HEK293T (cell line): Measurements from ENCODE around the gene NPAS3.

Experiments used
- CTCF ChIA-PET: fragments of 350-600 bp; formaldehyde crosslinking; extraction: SDS; loops from one replicate; lab custom pipeline; 2021; ENCODE audit warnings: antibody characterized with exemption, inconsistent platforms; lab: Yijun Ruan, JAX
- POLR2A ChIA-PET: fragments of 350-600 bp; formaldehyde crosslinking; extraction: SDS; loops from one replicate; lab custom pipeline; 2020; ENCODE audit warnings: antibody characterized with exemption, inconsistent platforms; lab: Yijun Ruan, JAX
- DNase-seq: peaks from one replicate; pipeline ENCODE4 v3.0.0; 2012; ENCODE audit warnings: mixed read lengths; ENCODE audit errors: extremely low spot score
- ARNT ChIP-seq: fragments of 450-650 bp; IDR thresholded peaks from 2 replicates; pipeline ENCODE4 v1.6.1; 2017; ENCODE audit warnings: mild to moderate bottlenecking
- BHLHE40 ChIP-seq: fragments of 450-650 bp; IDR thresholded peaks from 2 replicates; pipeline ENCODE4 v1.6.1; 2016; ENCODE audit warnings: mild to moderate bottlenecking, moderate library complexity, borderline replicate concordance
- CTBP1 ChIP-seq: fragments of 450-650 bp; IDR thresholded peaks from 2 replicates; pipeline ENCODE4 v1.6.1; 2016; ENCODE audit warnings: borderline replicate concordance
- ELF4 ChIP-seq: fragments of 450-650 bp; IDR thresholded peaks from 2 replicates; pipeline ENCODE4 v1.6.1; 2017; ENCODE audit warnings: antibody characterized with exemption
- FOXA1 ChIP-seq: fragments of 450-650 bp; IDR thresholded peaks from 2 replicates; pipeline ENCODE4 v1.6.1; 2016; ENCODE audit warnings: mild to moderate bottlenecking
- FOXK2 ChIP-seq: fragments of 450-650 bp; IDR thresholded peaks from 2 replicates; pipeline ENCODE4 v1.6.1; 2016; ENCODE audit warnings: mild to moderate bottlenecking
- FOXM1 ChIP-seq: fragments of 450-650 bp; IDR thresholded peaks from 2 replicates; pipeline ENCODE4 v1.6.1; 2017; ENCODE audit warnings: mild to moderate bottlenecking, borderline replicate concordance
- HDGF ChIP-seq: fragments of 450-650 bp; IDR thresholded peaks from 2 replicates; pipeline ENCODE4 v1.6.1; 2017; ENCODE audit warnings: antibody characterized with exemption, borderline replicate concordance
- L3MBTL2 ChIP-seq: fragments of 450-650 bp; conservative IDR thresholded peaks from 2 replicates; pipeline ENCODE4 v1.6.1; 2016; ENCODE audit warnings: mild to moderate bottlenecking
- LEF1 ChIP-seq: fragments of 450-650 bp; IDR thresholded peaks from 2 replicates; pipeline ENCODE4 v1.6.1; 2017; ENCODE audit warnings: mild to moderate bottlenecking, borderline replicate concordance
- NFRKB ChIP-seq: fragments of 450-650 bp; IDR thresholded peaks from 2 replicates; pipeline ENCODE4 v1.6.1; 2016; ENCODE audit warnings: mild to moderate bottlenecking, moderate library complexity
- PKNOX1 ChIP-seq: fragments of 450-650 bp; IDR thresholded peaks from 2 replicates; pipeline ENCODE4 v1.6.1; 2016
- SP1 ChIP-seq: fragments of 450-650 bp; IDR thresholded peaks from 2 replicates; pipeline ENCODE4 v1.6.1; 2017
- SUZ12 ChIP-seq: fragments of 450-650 bp; IDR thresholded peaks from 2 replicates; pipeline ENCODE4 v1.6.1; 2016; ENCODE audit warnings: mild to moderate bottlenecking
- TARDBP ChIP-seq: fragments of 450-650 bp; IDR thresholded peaks from 2 replicates; pipeline ENCODE4 v1.6.1; 2016
- ZNF384 ChIP-seq: fragments of 450-650 bp; IDR thresholded peaks from 2 replicates; pipeline ENCODE4 v1.6.1; 2016

The NPAS3 gene

GRCh38 chr14:32920696-32921276, 17.9 kb upstream of the NPAS3 start:
- ChIA-PET POLR2A (no interaction called here), CTCF (interaction anchor here (1.2 kb wide), 1 partner anchor 13 kb away, joined by 4 read pairs; no protein-coding TSS in a partner anchor)
- no peak for TF ChIP-seq SP1
- no peak for TF ChIP-seq ARNT
- TF ChIP-seq NFRKB, result no peak
- no peak for TF ChIP-seq HDGF
- TF ChIP-seq L3MBTL2, result no peak
- TF ChIP-seq BHLHE40, result no peak
- DNase-seq, result no peak

GRCh38 chr14:32925439-32925838, 13.2 kb upstream of the NPAS3 start:
- TF ChIP-seq L3MBTL2, result no peak
- TF ChIP-seq HDGF, result no peak
- CTCF ChIA-PET, result interaction anchor here (0.7 kb wide), 1 partner anchor 126 kb away, joined by 7 read pairs; no protein-coding TSS in a partner anchor
- no peak for DNase-seq
- POLR2A ChIA-PET, result no interaction called here

GRCh38 chr14:32932302-32932913, 6.3 kb upstream of the NPAS3 start:
- DNase-seq, result no peak
- TF ChIP-seq FOXA1 (no peak), SP1 (no peak), SUZ12 (no peak), ZNF384 (no peak), ARNT (no peak), PKNOX1 (no peak), BHLHE40 (no peak), CTBP1 (no peak), LEF1 (no peak), NFRKB (no peak), HDGF (no peak), TARDBP (no peak), L3MBTL2 (no peak), ELF4 (no peak), FOXM1 (no peak), FOXK2 (no peak)
- POLR2A ChIA-PET, result no interaction called here
- CTCF ChIA-PET, result interaction anchor here (0.6 kb wide), 1 partner anchor 488 kb away, joined by 3 read pairs; no protein-coding TSS in a partner anchor

GRCh38 chr14:32932914-32933628, 5.6 kb upstream of the NPAS3 start:
- POLR2A ChIA-PET, result no interaction called here
- DNase-seq, result no peak
- no peak for TF ChIP-seq BHLHE40
- no peak for TF ChIP-seq ELF4
- no peak for TF ChIP-seq SP1
- TF ChIP-seq L3MBTL2, result no peak
- no peak for TF ChIP-seq HDGF
- no peak for TF ChIP-seq FOXK2
- TF ChIP-seq CTBP1, result no peak
- TF ChIP-seq LEF1, result no peak
- TF ChIP-seq PKNOX1, result no peak
- no peak for TF ChIP-seq NFRKB
- no peak for TF ChIP-seq TARDBP
- TF ChIP-seq SUZ12, result no peak
- no peak for TF ChIP-seq FOXM1
- no peak for TF ChIP-seq ARNT
- TF ChIP-seq FOXA1, result no peak
- no peak for TF ChIP-seq ZNF384
- CTCF ChIA-PET, result no interaction called here

GRCh38 chr14:32933629-32934072, 5.0 kb upstream of the NPAS3 start:
- peak; percentile 19 for DNase-seq
- TF ChIP-seq L3MBTL2, result peak; percentile 42; the same call in 1 of the 2 replicates
- TF ChIP-seq TARDBP, result no peak
- ChIA-PET CTCF (no interaction called here), POLR2A (no interaction called here)

- ChIA-PET CTCF (no interaction called here), POLR2A (no interaction called here)
- no peak for TF ChIP-seq BHLHE40
- no peak for TF ChIP-seq ARNT
- no peak for TF ChIP-seq NFRKB
- TF ChIP-seq FOXA1, result no peak
- no peak for TF ChIP-seq SP1
- no peak for TF ChIP-seq PKNOX1
- TF ChIP-seq ELF4, result no peak
- peak; percentile 49; the same call in 1 of the 2 replicates for TF ChIP-seq L3MBTL2
- no peak for TF ChIP-seq LEF1
- DNase-seq, result peak; percentile 59
Measured at GRCh38 chr14:32934073-32934880, 4.4 kb upstream of the NPAS3 start.
